Activated naive CD4-positive, alpha-beta T cell treated with anti-CD3 and anti-CD28 coated beads, Interleukin-2, amount 50 U/mL, for 72 hours (primary cell): Measurements from ENCODE around the gene KCNT2. TPM values are rescaled to one million over a fixed set of nuclear protein-coding genes. Genes with fewer than 3 reads are reported as not detected.

Experiments
- ATAC-seq, 2 donors: fragments of 150-1000 bp; cut with Tn5 transposase; 2 replicates each; pipeline ENCODE4 v1.10.0; 2021; ENCODE audit warnings: mild to moderate bottlenecking in 2 of 2, moderate library complexity in 2 of 2
- DNase-seq, 2 donors: peaks; one replicate each; pipeline ENCODE4 v3.0.0; 2021 to 2022; ENCODE audit warnings: low spot score in 2 of 2
- H3K27ac Mint-ChIP-seq, 2 donors: one replicate each; pipeline ENCODE4 v1.8.0; 2022; ENCODE audit warnings: mild to moderate bottlenecking in 2 of 2, mixed read lengths in 2 of 2
- H3K36me3 Mint-ChIP-seq, 2 donors: one replicate each; pipeline ENCODE4 v1.8.0; 2022; ENCODE audit warnings: mixed read lengths in 2 of 2
- H3K9me3 Mint-ChIP-seq, 2 donors: one replicate each; pipeline ENCODE4 v1.8.0; 2022; ENCODE audit warnings: mixed read lengths in 2 of 2
- total RNA-seq, 2 donors: library from RNA; stranded (reverse); gene quantifications; one replicate each; pipeline ENCODE4 v1.2.3, GENCODE V29; 2022

Gene KCNT2
- total RNA-seq, 2 donors from 2014 or later, result not detected

DNA sequence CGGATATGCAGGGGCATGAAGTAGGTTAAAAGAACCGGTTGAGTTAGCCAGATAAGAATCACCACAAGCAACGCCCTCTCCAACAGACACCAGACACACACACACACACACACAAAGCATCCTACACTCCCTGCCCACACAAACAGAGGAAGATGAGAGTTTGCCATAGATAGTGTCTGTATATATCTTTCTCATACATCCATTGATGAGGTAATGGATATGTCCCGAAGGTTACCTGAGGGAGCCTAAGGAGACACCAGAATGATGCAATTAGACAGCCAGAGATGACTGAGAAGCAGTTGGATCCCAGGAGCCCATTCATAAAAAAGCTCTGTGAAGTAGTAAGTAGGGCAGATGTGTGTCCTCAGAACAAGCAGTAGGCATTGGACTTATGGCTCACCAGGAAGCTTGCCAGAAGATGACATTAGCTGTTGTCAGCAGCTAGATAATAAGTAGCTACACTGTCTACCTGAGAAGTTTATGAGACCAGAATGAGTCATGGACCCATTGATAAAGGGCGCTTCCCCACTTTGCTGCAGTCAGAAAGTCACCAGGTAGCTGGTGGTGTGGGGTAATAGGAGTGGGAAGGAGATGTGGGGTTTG lies 247.0 kb downstream of the KCNT2 start:
- Mint-ChIP-seq H3K9me3 (peaks cover 0 to 3% of the 10 kb centered on the region in 2 donors), H3K27ac (no peak overlapping the region), H3K36me3 (no peaks in the 10 kb centered on the region)
- ATAC-seq (no peak), DNase-seq (no peak)

DNA sequence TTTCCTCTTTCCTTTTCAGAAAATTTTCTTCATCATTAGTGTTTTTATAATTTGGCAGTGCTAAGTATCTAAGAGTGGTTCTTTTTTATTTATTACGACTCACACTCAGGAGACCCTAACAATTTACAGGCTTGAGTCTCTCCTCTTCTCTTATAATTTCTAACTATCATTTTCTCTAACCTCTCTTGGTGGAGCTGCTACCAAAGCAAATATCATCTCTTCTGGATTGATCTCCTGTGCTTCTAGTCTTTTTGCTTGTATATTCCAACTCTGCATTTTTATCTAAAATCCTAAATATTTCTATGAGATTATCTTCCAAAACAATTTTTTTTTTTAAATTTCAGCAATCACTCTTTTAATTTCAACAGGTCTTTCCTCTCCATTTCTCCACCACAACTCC lies 250.3 kb downstream of the KCNT2 start:
- Mint-ChIP-seq H3K36me3 (no peaks in the 10 kb centered on the region), H3K27ac (no peak overlapping the region), H3K9me3 (peaks cover 0 to 3% of the 10 kb centered on the region in 2 donors)
- DNase-seq (no peak), ATAC-seq (no peak)

DNA sequence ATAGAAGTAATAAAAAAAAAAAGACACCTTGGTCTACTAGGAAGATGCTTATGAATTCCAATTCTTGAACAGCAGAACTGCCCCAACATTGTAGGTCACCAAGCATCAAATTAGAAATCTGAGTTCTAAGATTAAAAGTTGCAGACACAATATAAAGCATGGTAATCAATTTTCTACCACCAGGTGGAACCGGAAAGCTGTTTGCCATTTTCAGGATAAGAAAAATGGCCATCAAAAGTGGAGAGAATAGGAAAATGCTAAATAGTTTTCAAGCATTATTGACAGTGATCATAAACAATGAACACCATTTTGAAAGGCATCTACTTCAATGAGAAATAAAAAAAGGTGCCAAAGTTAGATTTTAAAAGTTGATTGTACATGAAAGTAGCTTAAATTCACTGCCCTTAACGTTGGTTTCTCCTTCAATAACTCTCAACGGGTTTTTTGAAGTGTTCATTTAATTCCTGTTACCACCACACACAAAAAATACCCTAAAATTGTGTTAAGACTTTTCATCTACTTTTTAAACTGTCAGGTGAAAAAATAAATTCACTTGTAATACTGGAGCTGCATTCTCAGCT lies 252.9 kb downstream of the KCNT2 start:
- H3K9me3 Mint-ChIP-seq, result no peaks in the 10 kb centered on the region
- H3K36me3 Mint-ChIP-seq, result no peaks in the 10 kb centered on the region
- ATAC-seq, result no peak
- no peak for DNase-seq
- H3K27ac Mint-ChIP-seq, result no peak overlapping the region

DNA sequence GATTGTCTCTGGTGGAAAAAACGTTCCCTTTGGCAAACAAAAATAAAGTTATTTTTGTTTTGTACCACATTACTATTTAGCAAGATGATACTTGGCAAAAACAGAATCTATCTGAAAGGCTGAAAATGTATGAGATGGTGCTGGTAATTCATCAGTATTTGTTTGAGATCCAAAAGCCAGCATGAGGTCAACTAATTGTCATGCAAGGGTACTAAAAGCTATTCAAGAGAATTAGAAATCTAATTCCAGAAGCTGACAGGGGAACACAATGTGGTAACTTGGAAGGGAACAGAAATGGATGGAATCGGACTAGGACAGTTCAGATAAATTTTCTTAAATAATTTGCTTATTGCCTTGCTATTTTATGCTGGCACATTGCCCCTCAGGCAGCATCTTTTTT lies 263.8 kb downstream of the KCNT2 start:
- no peaks in the 10 kb centered on the region for H3K36me3 Mint-ChIP-seq
- ATAC-seq (no peak), DNase-seq (no peak)
- H3K9me3 Mint-ChIP-seq, result no peaks in the 10 kb centered on the region
- no peak overlapping the region for H3K27ac Mint-ChIP-seq

DNA sequence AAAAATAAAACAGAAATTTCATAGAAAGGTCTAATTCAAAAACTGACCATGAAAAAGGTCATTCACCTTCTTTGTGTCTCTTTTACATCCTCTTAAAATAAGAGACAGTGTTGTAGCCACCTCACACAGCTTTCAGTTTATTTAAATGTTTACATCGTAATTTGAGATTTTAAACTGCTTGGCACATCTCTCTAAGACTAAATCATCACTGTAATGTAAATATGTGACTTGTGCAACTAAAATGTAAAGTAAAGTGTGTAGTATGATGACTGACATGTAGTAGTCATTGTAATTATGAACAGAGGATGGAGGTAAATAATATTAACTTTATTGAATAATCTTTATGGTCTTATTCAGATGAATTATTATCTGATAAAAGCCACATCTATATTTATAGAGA lies 283.9 kb downstream of the KCNT2 start:
- ATAC-seq (no peak), DNase-seq (no peak)
- Mint-ChIP-seq H3K27ac (no peak overlapping the region), H3K9me3 (no peaks in the 10 kb centered on the region), H3K36me3 (no peaks in the 10 kb centered on the region)

DNA sequence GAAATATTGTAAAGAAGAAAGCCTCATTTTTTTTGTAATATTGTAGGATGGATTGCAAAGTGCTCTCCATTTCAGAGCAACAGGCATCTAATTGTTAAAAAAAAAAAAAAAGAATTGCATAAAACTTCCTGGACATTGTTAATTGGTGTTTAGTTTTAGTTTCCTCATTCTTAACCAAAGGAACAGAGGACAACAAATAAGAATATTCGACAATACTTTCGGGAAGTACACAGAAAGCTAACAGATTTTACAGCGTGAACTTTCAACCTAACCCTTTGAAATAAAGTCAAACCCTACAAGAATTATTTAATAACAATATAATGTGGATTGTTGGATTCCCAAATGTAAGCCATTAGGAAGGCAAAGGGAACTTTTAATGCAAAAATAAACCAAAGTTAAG lies 284.4 kb downstream of the KCNT2 start:
- H3K36me3 Mint-ChIP-seq, result no peaks in the 10 kb centered on the region
- ATAC-seq, result no peak
- no peak overlapping the region for H3K27ac Mint-ChIP-seq
- H3K9me3 Mint-ChIP-seq, result no peaks in the 10 kb centered on the region
- DNase-seq, result no peak

DNA sequence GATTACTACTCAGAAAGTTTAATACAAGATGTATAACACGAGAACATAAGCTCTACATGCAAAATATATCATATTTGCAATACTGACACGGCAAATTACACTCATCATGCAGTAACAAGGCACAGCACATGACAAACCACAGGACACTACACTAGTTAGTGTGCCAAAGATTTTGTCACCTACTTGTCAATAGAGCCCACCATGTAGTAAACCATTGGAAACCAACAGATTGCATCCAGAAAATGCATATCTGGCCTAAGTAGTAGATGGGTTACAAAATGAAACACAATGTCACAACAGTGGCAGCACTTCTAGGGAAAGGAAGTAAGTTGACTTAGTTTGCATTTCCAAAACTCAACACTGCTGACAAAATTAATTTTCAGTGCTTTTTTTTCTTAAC lies 288.9 kb downstream of the KCNT2 start:
- no peak overlapping the region for H3K27ac Mint-ChIP-seq
- ATAC-seq, result no peak
- H3K36me3 Mint-ChIP-seq, result no peaks in the 10 kb centered on the region
- DNase-seq, result no peak
- H3K9me3 Mint-ChIP-seq, result no peaks in the 10 kb centered on the region

DNA sequence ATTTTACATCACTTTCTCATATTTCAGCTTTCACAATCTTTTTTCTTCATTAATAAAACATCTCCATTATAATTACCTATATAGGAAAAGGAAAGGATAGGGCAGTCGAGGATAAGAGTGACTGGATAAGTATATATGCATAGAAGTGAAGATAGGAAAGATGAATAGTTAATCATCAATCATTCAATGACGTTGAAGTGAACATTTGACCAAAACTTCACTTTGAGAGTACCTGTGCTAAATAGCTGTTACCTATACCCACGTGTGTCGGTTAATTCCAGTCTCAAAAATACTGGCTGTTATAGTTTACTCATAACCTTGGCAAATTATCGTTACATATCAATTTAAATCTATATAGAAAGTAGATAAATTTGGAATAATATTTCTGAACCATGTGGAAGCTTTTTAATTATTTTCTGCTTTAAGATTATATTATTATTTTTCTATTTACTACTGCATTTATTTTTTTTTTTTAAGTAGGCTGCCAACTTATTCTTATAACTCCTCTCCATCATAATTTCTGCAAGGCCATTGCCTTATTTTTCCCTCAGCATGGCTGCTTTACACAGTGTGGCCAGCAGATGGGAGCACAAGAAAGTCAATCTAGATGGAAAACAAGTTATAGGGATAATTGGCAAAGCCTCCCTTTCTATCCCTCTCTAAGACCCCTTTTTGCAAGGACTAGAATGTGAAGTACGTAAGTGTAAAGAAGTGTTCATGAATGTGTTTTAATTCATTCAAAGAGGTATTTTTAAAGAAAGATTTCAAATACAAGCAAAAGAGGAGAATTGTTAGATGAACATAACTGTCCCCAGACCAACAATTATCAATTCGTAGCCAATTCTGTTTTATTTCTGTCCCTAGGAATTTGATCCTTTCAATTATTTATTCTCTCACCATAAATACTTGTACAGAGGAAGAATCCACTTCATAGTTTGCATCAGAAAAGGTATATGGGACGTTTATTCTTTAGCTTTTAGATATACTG lies 290.4 kb downstream of the KCNT2 start:
- Mint-ChIP-seq H3K9me3 (peaks cover 0 to 2% of the 10 kb centered on the region in 2 donors), H3K36me3 (no peaks in the 10 kb centered on the region), H3K27ac (no peak overlapping the region)
- DNase-seq (no peak), ATAC-seq (no peak)

DNA sequence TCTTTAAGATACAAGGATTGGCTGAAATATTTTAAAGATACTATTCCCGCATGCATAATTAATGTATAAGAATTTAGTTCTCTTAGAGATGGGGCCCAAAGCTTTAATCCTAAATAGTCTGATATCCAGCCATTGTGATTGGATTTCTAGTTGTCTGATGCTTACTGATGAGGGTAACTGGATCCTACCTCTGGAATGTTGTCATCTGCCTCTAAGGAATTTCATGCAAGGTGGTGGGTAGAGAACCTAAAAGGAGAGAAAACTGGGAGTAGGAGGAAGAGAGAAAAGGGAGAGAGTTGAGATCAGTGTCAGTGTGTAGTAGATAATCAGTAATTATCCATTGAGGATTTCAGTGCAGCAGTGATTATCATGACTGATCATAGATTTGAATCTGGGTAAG lies 295.5 kb downstream of the KCNT2 start:
- ATAC-seq, result no peak
- peaks cover 0 to 3% of the 10 kb centered on the region in 2 donors for H3K9me3 Mint-ChIP-seq
- DNase-seq, result no peak
- H3K36me3 Mint-ChIP-seq, result no peaks in the 10 kb centered on the region
- no peak overlapping the region for H3K27ac Mint-ChIP-seq

DNA sequence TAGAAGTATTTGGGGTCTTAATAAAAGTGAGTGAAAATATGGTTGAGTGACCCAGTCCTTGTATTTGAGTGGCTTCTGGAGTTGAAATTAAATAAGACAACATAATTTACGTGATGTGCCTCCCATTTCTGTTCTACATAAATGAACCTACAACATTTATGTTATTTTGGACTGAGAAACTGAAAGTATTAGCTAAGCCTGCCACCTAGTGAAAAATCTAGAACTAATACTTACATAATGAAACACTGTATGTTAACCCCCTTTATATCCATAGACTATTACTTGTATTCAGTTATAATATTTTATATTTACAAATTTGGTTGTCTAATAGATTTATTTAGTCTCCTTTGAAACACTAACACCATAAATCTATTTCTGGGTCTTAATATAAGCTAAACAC lies 298.9 kb downstream of the KCNT2 start:
- DNase-seq (no peak), ATAC-seq (no peak)
- Mint-ChIP-seq H3K9me3 (peaks cover 0 to 3% of the 10 kb centered on the region in 2 donors), H3K27ac (no peak overlapping the region), H3K36me3 (no peaks in the 10 kb centered on the region)

DNA sequence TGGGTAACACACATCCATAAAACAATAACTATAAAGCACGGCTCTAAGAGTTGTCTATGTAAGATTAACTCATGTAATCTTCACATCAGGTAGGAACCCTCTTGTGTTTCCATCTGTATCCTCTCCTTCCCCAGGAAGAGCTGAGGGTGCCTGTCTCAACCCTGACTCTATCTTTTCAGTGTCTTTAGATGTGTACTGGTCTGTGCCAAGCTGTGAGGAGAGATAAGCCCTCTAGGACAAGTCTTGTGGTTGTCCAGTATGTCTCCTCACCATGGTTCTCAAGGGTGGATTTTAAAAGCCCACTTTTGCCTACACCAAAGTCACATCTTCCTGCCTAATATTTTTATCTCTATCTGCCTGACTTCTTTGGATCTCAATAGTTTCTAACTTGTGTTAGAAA lies 300.1 kb downstream of the KCNT2 start:
- DNase-seq (no peak), ATAC-seq (no peak)
- no peaks in the 10 kb centered on the region for H3K36me3 Mint-ChIP-seq
- no peak overlapping the region for H3K27ac Mint-ChIP-seq
- peaks cover 0 to 3% of the 10 kb centered on the region in 2 donors for H3K9me3 Mint-ChIP-seq

DNA sequence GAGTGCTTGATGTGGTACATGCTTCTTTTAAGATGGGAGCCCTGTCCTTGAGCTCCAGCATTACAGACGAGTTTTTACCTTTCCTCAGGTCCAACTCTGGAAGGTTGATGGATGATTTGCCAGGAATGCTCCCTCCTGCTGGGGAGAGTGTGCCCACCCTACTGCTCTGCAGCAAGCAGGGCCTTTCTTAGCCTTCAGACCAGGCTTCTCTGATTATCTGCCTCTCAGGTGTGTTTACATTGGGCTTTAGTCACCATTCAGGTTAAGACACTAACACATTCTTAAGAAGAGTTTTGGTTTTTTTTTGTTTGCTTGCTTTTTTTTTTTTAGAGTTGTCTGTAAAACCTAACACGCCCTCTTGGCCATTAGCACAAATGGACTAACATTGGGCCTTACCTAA lies 301.8 kb downstream of the KCNT2 start:
- no peak overlapping the region for H3K27ac Mint-ChIP-seq
- H3K9me3 Mint-ChIP-seq, result no peaks in the 10 kb centered on the region
- ATAC-seq (no peak), DNase-seq (no peak)
- H3K36me3 Mint-ChIP-seq, result no peaks in the 10 kb centered on the region

DNA sequence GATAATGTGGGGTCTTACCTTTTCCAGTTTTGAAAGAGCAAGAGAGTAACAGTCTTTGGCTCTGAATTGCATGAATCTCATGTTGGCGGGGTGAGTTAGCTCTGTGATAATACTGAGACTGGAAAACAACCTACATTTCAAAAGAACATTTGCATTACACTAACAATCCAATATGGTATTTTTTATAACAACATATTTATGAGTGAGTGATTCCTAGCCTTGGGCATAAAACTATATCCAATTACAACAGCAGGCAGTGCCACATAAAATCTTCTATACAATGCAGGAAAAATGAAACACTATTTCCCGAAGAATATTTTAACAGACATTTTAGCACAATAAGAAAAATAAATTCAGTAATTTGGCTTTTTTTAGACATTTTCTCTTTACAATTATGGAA lies 303.0 kb downstream of the KCNT2 start:
- DNase-seq (no peak), ATAC-seq (no peak)
- no peaks in the 10 kb centered on the region for H3K9me3 Mint-ChIP-seq
- no peak overlapping the region for H3K27ac Mint-ChIP-seq
- no peaks in the 10 kb centered on the region for H3K36me3 Mint-ChIP-seq

DNA sequence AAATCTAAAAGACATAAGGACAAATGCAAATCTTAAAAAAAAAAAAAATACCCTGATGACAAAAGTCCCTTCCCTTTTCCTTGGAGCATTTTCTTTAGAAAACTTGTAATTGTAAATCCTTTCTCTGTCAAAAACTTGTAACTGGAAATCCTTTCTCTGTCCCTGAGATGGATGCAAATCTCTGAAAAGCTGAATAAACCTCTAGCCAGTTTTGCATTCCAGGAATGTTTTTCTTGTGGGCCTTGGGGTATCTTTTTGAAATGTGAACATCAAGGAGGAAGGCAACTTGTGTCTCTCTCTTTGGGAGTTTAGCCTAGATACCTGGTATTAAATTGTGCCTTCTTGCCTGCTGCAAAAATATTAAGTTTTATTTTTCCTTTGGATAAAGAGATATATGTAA lies 305.3 kb downstream of the KCNT2 start:
- DNase-seq, result no peak
- no peak for ATAC-seq
- Mint-ChIP-seq H3K36me3 (no peaks in the 10 kb centered on the region), H3K9me3 (no peaks in the 10 kb centered on the region), H3K27ac (no peak overlapping the region)

DNA sequence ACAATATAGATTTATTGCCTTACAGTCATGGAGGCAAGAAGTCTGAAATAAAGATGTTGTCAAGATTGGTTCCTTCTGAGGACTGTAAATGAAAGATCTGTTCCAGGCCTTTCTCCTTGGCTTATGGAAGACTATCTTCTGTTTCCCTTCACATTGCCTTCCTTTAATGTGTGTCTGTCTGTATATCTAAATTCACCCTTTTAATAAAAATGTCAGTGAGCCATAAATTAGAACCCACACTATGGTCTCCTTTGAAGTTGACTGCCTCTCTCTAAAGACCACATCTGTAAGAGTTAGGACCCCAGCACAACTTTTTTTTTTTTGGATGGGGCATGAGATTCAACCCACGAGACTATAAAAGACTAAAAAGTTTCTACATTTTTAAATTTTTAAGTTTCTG lies 305.8 kb downstream of the KCNT2 start:
- no peak for ATAC-seq
- Mint-ChIP-seq H3K9me3 (no peaks in the 10 kb centered on the region), H3K27ac (no peak overlapping the region), H3K36me3 (no peaks in the 10 kb centered on the region)
- DNase-seq, result no peak

DNA sequence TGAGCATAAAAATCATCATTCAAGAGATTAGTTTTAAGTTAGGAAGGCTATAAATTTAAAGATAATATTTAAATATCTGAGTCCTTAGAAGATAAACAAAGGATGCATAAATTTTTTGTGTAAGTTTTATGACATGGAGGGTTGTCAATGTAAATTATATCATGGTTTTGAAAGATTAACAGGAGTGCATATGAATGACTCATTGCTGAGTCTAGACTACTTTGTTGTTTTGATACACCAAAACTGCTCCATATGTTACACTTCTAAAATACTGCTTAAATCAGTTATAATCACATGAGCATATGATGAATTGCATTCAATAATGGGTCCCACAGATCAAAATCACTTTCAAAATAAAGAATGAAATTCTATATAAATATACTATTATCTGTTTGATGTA lies 312.5 kb downstream of the KCNT2 start:
- Mint-ChIP-seq H3K9me3 (peaks cover 0 to 3% of the 10 kb centered on the region in 2 donors), H3K36me3 (no peaks in the 10 kb centered on the region), H3K27ac (no peak overlapping the region)
- no peak for ATAC-seq
- no peak for DNase-seq

DNA sequence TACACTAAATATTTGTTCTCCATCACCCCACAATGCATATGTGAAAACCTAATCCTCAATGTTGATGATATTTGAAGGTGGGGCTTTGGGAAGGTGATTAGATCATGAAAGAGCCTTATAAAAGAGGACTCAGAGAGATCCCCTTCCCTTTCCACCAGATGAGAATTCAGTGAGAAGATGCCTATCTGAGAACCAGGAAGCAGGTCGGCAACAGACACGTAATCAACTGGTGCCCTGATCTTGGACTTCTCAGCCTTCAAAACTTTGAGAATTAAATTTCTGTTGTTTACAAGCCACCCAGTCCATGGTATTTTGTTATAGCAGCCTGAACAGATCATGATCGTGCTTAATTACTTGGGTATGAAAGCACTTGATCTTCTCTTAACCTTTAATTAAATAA lies 329.4 kb downstream of the KCNT2 start:
- no peaks in the 10 kb centered on the region for H3K9me3 Mint-ChIP-seq
- DNase-seq, result no peak
- ATAC-seq, result no peak
- no peak overlapping the region for H3K27ac Mint-ChIP-seq
- no peaks in the 10 kb centered on the region for H3K36me3 Mint-ChIP-seq

DNA sequence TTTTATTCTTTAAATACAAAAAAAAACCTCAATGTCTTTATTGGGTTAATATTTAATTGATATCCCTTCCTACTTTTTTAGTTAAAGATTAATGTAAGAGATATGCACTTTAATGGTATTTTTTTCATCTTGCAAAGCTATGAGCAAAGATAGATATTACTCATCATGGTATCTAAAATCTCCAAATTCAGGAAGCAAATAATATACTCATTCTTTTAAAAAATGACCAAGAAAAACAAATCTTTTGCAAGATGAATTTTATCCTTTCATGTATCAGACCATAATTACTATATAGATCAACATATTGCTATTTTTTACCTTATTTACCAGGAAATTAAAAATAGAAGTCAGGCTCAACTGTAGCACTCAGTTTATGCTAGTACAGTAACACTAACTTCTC lies 330.4 kb downstream of the KCNT2 start:
- Mint-ChIP-seq H3K9me3 (no peaks in the 10 kb centered on the region), H3K36me3 (no peaks in the 10 kb centered on the region), H3K27ac (no peak overlapping the region)
- DNase-seq, result no peak
- no peak for ATAC-seq
